EL (cell line): ENCODE measurements around the gene CGB5.
"Not testable (repeated sequence)": the region's sequence is repeated elsewhere in the genome, so short reads cannot be mapped to it uniquely, and the experiment has no call there.

ENCODE experiments used
- DNase-seq: peaks from one replicate; pipeline ENCODE4 v3.0.0-alpha.2; 2016

CGB5 gene

GRCh38 chr19:49043548-49043947 lies at the start of gene CGB5:
TSS of gene CGB5 (plus strand) at chr19:49043848. CDS start at chr19:49044210, 362 bp downstream.
- DNase-seq: not testable (repeated sequence)

- DNase-seq: no peak
Measured at GRCh38 chr19:48994035-48994386, 49.6 kb upstream of the CGB5 start.

- DNase-seq: peak; percentile 71
Measured at GRCh38 chr19:48997972-48998371, 45.7 kb upstream of the CGB5 start.

- DNase-seq: peak; percentile 67
Measured at GRCh38 chr19:48999481-49000325, 43.9 kb upstream of the CGB5 start.

GRCh38 chr19:49004133-49004532 lies 39.5 kb upstream of the CGB5 start:
- no peak for DNase-seq

- DNase-seq: no peak
Measured at GRCh38 chr19:49004964-49005614, 38.6 kb upstream of the CGB5 start.

- DNase-seq: no peak
Measured at GRCh38 chr19:49006905-49007304, 36.7 kb upstream of the CGB5 start.

- DNase-seq: no peak
Measured at GRCh38 chr19:49009828-49010227, 33.8 kb upstream of the CGB5 start.

- no peak for DNase-seq
Measured at GRCh38 chr19:49010453-49010852, 33.2 kb upstream of the CGB5 start.

GRCh38 chr19:49011194-49011593 lies 32.5 kb upstream of the CGB5 start:
- DNase-seq: no peak

- peak; percentile 49 for DNase-seq
Measured at GRCh38 chr19:49014123-49014869, 29.4 kb upstream of the CGB5 start.

GRCh38 chr19:49014870-49015255 lies 28.8 kb upstream of the CGB5 start:
- no peak for DNase-seq

- no peak for DNase-seq
Measured at GRCh38 chr19:49016067-49016839, 27.4 kb upstream of the CGB5 start.

- DNase-seq: no peak
Measured at GRCh38 chr19:49017041-49017665, 26.5 kb upstream of the CGB5 start, which contains the start of gene LHB. TSS of gene LHB (minus strand) at chr19:49017091. CDS start at chr19:49017081, 10 bp downstream.

- peak; percentile 79 for DNase-seq
Measured at GRCh38 chr19:49017666-49018351, 25.8 kb upstream of the CGB5 start.

- DNase-seq: peak; percentile 33
Measured at GRCh38 chr19:49018388-49019241, 25.0 kb upstream of the CGB5 start.

- peak; percentile 76 for DNase-seq
Measured at GRCh38 chr19:49019242-49019932, 24.3 kb upstream of the CGB5 start.

GRCh38 chr19:49020342-49020741 lies 23.3 kb upstream of the CGB5 start:
- no peak for DNase-seq

- DNase-seq: peak; percentile 72
Measured at GRCh38 chr19:49020931-49021895, 22.4 kb upstream of the CGB5 start.
